Activated naive CD8-positive, alpha-beta T cell treated with anti-CD3 and anti-CD28 coated beads for 36 hours (primary cell): ENCODE results near the gene LMTK3. TPM values are rescaled to one million over a fixed set of nuclear protein-coding genes. Genes with fewer than 3 reads are reported as not detected.

Experiments
- DNase-seq: peaks from one replicate; pipeline ENCODE4 v3.0.0; 2021
- H3K27ac Mint-ChIP-seq: one replicate; pipeline ENCODE4 v1.8.0; 2022; ENCODE audit warnings: mild to moderate bottlenecking, moderate library complexity, mixed read lengths
- H3K27me3 Mint-ChIP-seq: one replicate; pipeline ENCODE4 v1.8.0; 2022; ENCODE audit warnings: mild to moderate bottlenecking, mixed read lengths
- H3K36me3 Mint-ChIP-seq: one replicate; pipeline ENCODE4 v1.8.0; 2021; ENCODE audit warnings: mild to moderate bottlenecking, mixed read lengths
- H3K4me1 Mint-ChIP-seq: one replicate; pipeline ENCODE4 v1.8.0; 2021; ENCODE audit warnings: mixed read lengths
- H3K4me3 Mint-ChIP-seq: one replicate; pipeline ENCODE4 v1.8.0; 2022; ENCODE audit warnings: mild to moderate bottlenecking, moderate library complexity, mixed read lengths
- H3K9me3 Mint-ChIP-seq: one replicate; pipeline ENCODE4 v1.8.0; 2022; ENCODE audit warnings: mixed read lengths
- total RNA-seq, 2 experiments: library from RNA; stranded (reverse); gene quantifications; one replicate each; pipeline ENCODE4 v1.2.3, GENCODE V29; 2021

The LMTK3 gene
- total RNA-seq, 2 experiments from 2014 or later, result 2.2 to 2.8 TPM

DNA sequence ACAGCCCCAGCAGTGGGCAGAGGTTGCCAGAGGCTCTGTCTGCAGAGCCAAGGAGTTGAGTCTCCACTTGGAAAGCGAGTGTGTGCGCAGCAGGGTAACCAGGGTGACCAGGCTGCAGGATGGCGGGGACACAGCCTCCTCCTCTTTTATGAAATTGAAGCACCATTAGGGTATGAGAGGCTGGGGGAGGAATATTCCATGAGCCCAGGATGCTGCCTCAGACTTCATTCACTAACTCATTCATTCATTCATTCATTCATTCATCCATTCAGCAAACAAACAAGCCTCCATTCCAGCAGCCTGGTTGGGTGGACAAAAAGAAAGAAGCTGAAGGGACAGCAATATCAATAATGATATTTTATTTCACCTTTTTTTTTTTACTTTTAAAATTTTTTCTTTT is 6.6 kb upstream of the LMTK3 start:
- Mint-ChIP-seq H3K27me3 (no peaks in the 10 kb centered on the region), H3K4me3 (no peak overlapping the region), H3K4me1 (peaks cover 4% of the 10 kb centered on the region), H3K9me3 (no peaks in the 10 kb centered on the region), H3K27ac (no peak overlapping the region), H3K36me3 (no peaks in the 10 kb centered on the region)
- DNase-seq, result no peak

DNA sequence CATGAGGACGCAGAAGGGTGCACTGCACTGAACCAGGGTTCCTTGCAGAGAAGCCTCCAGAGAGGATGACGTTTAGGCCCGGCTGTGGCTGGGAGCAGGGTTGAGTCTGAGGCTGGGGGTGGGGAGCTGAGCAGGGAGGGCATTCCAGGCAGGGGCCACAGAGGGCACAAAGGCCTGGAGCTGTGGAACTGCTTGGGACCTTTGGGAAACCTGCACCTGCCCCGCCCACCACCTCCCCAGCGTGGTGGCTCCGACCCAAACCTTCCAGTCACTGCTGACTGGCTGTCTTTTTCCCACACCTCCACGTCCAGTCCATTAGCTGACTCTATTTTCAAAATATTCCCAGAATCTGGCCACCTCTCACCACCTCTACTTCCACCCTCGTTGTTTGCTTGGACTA is 4.9 kb upstream of the LMTK3 start:
- Mint-ChIP-seq H3K4me3 (no peak overlapping the region), H3K4me1 (peaks cover 4% of the 10 kb centered on the region), H3K36me3 (no peaks in the 10 kb centered on the region), H3K9me3 (no peaks in the 10 kb centered on the region), H3K27ac (peak overlapping the region; percentile 62), H3K27me3 (no peaks in the 10 kb centered on the region)
- DNase-seq, result no peak

DNA sequence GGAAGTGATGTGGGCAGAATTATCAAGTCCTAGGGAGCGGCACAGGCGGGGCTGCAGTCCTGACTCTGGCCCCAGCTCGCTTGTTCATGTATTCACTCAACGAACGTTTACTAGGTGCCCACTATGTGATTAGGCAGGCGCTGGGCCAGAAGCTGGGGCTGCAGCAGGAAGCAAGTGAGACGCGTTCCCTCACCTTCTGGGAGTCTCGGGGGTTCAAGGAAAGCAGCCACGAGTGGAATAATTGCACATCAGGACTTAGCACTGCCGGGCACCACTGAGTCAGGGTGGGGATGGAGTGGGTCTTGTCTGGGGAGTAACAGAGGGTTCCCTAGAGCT is 2.5 kb upstream of the LMTK3 start:
- Mint-ChIP-seq H3K9me3 (no peaks in the 10 kb centered on the region), H3K27me3 (no peaks in the 10 kb centered on the region), H3K27ac (no peak overlapping the region), H3K4me3 (no peak overlapping the region), H3K4me1 (peaks cover 11% of the 10 kb centered on the region), H3K36me3 (no peaks in the 10 kb centered on the region)
- DNase-seq, result no peak

DNA sequence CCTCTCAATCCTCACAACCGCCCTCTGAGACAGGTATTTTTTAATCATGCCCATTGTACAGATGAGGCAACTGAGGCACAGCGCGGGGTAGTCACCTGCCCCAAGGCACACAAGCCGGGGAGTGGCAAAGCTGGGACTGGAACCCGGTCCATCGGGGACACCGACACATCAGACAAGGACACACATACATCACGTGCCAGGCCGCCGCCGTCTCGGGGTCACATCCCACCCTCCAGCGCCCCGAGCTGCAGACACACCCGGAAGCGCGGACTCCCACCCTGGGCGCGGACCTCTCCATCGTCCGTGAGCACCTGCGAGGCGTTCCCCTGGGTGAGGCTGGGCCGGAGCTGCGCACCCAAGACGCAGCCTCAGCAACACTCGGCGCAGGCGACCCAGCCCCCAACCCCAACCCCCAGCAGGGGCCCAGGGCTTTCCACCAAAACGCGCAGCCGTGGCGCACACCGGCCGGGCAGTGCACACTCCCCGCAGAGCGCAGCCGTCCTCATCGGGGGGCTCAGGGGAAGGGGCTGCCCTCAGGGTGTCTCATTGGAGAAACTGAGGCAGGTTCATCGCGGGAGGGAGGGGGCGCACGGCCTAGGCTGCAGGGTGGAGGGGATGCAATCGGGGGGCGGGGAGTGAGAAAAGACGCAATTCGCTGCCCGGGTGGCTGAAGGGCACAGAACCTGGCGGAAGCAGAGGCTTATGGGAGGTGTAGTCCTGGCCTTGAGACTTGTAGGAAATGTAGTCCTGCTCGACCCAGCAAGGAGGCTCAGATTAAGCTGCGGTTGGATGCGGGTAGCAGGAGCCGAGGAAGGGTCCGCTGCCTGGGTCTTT is 1.9 kb upstream of the LMTK3 start:
- Mint-ChIP-seq H3K27ac (no peak overlapping the region), H3K4me1 (peaks cover 11% of the 10 kb centered on the region), H3K9me3 (no peaks in the 10 kb centered on the region), H3K4me3 (no peak overlapping the region), H3K27me3 (no peaks in the 10 kb centered on the region), H3K36me3 (no peaks in the 10 kb centered on the region)
- peak; percentile 77 for DNase-seq

DNA sequence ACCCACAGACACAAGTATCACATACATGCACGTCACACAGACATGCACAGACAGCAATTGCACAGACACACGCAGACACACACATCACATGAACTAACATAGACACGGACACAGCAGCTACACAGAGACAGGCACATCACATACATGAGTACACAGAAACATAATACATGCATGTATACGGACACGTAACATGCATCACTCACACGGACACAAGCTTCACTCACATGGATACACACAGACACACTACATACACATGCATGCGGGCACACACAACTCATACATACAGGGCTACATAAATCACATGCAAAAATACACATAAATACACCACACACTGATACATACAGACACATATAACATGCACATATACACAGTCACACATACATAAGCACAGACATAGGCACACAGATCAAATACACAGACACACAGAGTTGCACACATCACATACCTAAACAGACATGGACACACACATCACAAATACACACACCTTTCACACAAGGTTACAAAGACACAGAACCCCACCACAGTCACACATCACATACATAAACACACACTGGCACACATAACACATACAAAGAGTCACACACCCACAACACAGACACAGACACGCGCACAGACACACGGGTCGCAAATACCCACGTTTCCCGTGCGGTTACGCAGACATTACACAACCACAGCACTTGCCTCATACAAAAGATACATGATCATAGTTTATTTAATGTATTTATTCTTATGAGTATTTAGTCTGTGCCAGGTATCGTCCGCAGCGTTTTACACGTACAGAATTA is 1.1 kb upstream of the LMTK3 start:
- no peak for DNase-seq
- Mint-ChIP-seq H3K27me3 (no peaks in the 10 kb centered on the region), H3K4me3 (no peak overlapping the region), H3K27ac (no peak overlapping the region), H3K36me3 (no peaks in the 10 kb centered on the region), H3K9me3 (no peaks in the 10 kb centered on the region), H3K4me1 (peaks cover 11% of the 10 kb centered on the region)

DNA sequence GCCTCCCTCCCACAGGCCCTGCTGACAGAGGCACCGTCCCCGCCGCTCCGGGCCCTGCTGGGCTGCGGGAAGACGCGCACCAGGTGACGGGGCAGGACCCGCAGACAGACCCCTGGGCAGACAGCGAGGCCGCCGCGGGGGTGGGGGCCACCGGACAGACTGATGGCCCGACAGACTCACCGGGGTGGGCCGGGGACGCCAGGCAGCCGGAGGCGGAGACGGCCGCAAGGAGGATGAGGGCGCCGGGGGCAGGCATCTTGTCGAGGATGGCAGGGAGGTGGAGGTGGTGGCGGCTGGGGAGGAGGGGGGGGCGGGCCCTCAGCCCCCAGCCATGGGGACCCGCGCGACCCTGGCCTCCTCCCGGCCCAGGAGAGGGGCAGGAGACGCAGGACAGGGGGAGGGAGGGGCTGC is 309 bp downstream of the LMTK3 start:
- Mint-ChIP-seq H3K9me3 (no peaks in the 10 kb centered on the region), H3K36me3 (no peaks in the 10 kb centered on the region), H3K4me3 (peak overlapping the region; percentile 80), H3K27me3 (no peaks in the 10 kb centered on the region), H3K4me1 (peaks cover 11% of the 10 kb centered on the region), H3K27ac (no peak overlapping the region)
- DNase-seq, result peak; percentile 35

DNA sequence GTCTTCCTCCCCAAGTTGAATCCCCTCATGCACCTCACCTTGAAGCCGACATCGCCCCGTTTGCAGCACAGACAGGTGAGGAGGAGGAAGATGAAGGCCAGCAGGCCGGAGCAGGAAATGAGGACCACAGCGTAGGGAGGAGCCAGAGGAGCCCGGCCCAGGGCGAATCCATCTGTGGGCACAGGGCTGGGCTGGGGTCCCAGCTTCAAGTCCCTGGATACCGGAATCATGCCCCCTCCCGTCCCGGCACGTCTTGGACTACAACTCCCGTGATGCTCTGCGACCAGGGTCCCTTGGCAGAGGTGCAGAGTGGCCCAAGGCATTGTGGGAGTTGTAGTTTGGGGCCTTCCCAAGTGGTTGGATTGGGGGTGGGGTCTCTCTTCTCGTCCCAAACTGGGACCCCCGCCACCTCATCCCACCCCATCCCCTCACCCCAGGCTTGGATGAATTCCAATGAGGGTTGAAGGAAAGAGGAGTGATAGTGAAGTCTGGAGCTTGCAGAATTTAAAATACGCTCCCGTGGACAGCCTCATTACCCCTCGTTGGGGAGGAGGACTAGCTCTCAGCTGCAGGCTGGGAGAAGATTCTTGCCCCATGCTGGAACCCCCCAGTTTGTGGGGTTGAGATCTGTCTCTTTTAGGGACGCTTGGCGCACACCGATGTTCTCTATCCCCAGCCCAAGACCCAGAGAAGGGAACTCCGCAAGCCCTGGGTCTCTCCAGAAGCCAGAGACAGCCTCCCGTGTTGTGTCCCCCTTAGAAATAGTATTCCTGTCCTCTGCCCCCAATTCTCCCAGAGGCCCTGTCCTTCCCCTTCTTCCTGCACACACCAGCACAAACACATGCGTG is 990 bp downstream of the LMTK3 start:
- Mint-ChIP-seq H3K27ac (no peak overlapping the region), H3K27me3 (no peaks in the 10 kb centered on the region), H3K9me3 (no peaks in the 10 kb centered on the region), H3K36me3 (no peaks in the 10 kb centered on the region), H3K4me3 (peak overlapping the region; percentile 80), H3K4me1 (peaks cover 11% of the 10 kb centered on the region)
- DNase-seq, result peak; percentile 73

DNA sequence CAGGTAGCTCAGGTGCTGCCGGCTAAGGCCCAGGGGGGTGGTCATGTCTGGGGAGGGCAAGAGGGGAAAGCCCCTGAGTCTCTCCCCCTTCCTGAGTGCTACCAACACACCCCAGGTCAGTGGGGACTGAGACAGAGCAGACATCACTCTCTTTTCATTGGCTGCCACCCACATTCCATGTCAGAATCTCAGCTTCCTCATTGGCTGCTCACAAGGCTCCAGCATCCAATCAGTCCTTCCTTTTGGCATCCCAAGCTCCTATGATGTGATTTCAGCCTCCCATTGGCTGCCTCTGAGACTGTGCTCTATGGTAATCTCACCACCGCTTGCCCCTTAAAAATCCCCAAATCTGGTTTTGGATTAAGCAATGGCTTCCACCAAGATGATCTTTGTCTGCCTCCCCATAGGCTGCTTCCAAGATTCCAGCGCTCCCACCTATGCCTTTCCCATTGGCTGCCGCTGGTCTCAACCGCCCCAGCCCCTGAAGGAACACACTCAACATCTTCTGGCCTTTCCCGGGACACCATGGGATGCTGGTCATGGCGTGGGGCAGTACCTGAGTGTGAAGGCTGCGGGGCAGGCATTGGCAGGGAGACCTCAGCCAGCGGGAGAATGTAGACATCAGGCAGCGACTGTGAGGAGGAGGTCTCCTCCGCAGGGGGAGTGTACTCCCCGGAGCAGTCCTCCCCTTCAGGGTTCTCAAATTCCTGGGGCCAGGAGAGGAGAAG is 2.0 kb downstream of the LMTK3 start:
- Mint-ChIP-seq H3K27me3 (no peaks in the 10 kb centered on the region), H3K36me3 (no peaks in the 10 kb centered on the region), H3K27ac (no peak overlapping the region), H3K4me1 (peaks cover 11% of the 10 kb centered on the region), H3K4me3 (no peak overlapping the region), H3K9me3 (no peaks in the 10 kb centered on the region)
- DNase-seq, result no peak

DNA sequence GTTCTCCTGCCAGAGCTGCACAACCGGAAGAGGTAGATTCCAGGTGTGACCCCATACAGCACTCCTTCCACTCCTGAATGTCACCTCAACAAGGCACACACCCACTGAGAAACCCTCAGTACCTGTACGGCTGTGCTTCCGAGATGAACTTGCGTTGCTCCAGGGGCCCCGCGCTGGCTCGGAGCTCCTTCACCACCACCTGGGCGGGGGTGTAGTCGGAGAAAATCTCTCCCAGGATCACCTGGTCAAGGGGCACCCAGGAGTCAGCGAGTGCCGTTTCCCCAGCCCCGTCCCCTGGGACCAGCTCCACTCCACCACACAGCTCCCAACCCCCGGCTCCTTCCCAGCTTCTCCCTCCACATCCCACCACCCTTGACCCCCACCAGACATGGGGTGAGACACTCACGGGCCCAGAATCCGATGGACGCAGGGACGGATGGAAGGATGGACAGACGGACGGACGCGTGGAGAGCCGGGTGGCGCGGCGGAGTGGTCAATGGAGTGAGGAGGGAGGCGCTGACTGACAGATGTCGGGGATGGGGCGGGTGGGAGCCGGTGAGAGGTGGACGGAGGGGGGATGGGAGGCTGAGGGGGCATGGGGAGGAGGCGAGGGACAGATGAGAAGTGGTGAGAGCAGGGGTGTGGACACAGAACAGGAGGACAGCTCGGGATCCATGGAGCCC is 2.8 kb downstream of the LMTK3 start:
- no peaks in the 10 kb centered on the region for H3K36me3 Mint-ChIP-seq
- H3K27me3 Mint-ChIP-seq, result no peaks in the 10 kb centered on the region
- DNase-seq, result no peak
- H3K4me3 Mint-ChIP-seq, result no peak overlapping the region
- H3K27ac Mint-ChIP-seq, result no peak overlapping the region
- peaks cover 8% of the 10 kb centered on the region for H3K4me1 Mint-ChIP-seq
- H3K9me3 Mint-ChIP-seq, result no peaks in the 10 kb centered on the region

DNA sequence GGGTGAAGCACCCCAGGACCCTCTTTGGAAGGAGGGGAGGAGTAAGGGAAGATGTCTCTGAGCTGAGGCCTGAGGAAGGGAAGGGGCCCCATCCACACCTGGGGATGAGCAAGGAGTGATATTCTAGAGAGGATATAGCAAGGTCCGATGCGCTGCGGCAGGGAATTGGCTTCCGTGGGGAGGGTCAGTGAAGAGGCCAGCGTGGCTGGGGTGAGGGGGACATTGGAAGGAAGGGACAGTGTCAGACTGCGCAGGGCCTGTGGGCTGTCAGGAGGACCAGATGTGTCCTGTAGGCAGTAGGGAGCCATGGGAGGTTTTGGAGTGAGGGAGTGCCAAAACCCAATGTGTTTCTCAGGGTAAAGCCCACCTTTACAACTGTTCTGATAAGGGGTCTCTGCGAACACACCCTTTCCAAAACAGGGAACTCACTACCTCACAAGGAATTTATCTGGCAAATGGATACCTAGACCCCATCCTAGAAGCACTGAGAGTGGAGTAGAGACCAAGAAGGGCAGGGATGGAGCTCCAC is 3.7 kb downstream of the LMTK3 start:
- Mint-ChIP-seq H3K27ac (no peak overlapping the region), H3K36me3 (no peaks in the 10 kb centered on the region), H3K4me1 (peaks cover 7% of the 10 kb centered on the region), H3K4me3 (no peak overlapping the region), H3K9me3 (no peaks in the 10 kb centered on the region), H3K27me3 (no peaks in the 10 kb centered on the region)
- no peak for DNase-seq

DNA sequence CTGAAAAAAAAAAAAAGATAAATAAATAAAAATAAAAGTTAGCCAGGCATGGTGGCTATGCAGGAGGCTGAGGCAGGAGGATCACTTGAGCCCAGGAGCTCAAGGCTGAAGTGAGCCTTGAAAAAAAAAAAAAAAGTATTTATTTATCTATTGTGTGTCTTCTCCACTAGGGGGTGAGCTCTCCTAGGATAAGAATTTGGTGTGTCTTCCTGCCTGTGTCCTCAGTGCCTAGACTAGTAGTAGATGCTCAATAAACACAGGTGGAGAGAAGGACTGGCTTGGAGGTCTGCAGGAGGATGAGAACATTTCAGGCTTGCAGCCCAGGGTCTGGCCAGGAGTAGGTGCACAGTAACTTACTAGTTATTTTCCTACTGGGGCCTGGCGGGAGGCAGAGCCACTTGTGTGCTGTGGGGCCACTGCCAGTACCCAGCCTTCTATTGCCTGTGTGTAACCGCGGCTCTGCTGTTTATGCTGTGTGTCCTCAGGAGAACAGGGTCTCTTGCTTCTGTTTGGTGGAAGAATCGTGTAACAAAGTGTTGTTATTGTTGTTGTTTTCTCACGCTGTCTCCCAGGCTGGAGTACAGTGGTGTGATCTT is 5.4 kb downstream of the LMTK3 start:
- Mint-ChIP-seq H3K36me3 (no peaks in the 10 kb centered on the region), H3K4me1 (peaks cover 15% of the 10 kb centered on the region), H3K9me3 (no peaks in the 10 kb centered on the region), H3K4me3 (no peak overlapping the region), H3K27ac (no peak overlapping the region), H3K27me3 (no peaks in the 10 kb centered on the region)
- DNase-seq, result no peak

DNA sequence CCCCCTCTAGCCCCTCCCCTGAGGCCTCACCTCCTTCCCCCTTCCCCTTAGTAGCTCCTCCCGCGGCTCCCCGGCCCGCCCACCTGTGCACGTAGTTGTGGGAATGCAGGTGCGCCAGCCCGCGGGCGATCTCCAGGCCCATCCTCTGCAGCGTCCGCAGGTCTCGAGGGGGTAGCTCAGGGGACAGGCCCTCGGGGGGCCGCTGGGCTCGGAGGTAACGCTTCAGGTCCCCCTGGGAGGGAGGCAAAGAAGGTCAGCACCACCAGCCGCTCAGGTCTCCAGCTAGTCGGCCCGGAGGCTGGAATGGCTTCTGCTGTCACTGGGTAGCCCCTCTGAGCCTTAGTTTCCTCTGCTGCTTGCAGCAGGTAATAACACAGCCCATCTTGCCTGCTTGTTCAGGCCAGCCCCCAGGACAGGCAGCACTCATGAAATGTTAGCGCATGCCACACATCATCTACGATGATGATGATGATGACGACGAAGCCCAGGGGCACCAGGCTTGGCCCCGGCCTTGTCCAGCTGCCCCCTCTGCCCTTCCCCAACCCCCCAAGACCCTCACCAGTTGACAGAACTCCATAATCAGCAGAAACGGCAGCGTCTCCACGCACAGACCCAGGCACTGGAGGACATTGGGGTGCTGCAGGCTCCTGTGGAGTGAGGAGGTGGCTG is 9.2 kb downstream of the LMTK3 start:
- DNase-seq, result no peak
- no peak overlapping the region for H3K27ac Mint-ChIP-seq
- H3K36me3 Mint-ChIP-seq, result no peaks in the 10 kb centered on the region
- H3K4me3 Mint-ChIP-seq, result no peak overlapping the region
- H3K4me1 Mint-ChIP-seq, result peaks cover 11% of the 10 kb centered on the region
- peaks cover 4% of the 10 kb centered on the region for H3K27me3 Mint-ChIP-seq
- H3K9me3 Mint-ChIP-seq, result no peaks in the 10 kb centered on the region
